Measurements from ENCODE around the gene ROR1.

ROR1 gene

DNA sequence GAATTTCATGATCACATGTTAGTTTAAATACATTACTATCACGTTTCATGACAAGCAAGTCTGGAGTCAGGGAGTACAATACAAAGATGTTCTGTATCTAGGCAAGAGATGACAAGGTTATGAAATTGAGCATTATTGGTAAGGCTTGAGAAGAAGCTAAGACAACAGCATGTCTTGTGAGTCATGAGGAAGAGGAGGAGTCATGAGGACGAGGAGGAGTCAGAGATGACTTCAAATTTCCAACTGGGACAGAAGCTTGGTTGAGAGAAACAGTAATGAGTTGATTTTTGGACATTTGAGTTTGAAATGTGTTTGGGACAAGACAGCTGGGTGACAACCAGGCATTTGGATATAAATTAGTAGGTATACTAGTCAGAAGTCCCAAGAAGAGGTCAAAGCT, 425.3 kb downstream of the ROR1 start:
- Histone ChIP-seq H2AFZ (ENCODE audit: low read depth, low read length) (no peak overlapping the region), H3K36me3 (ENCODE audit: control insufficient read depth in 1 of 2, insufficient read depth in 2 of 2, low read depth in 1 of 2, low read length in 2 of 2) (no peaks in the 10 kb centered on the region), H2BK5ac (ENCODE audit: low read depth, low read length, poor library complexity, severe bottlenecking) (no peak overlapping the region), H3K9ac (ENCODE audit: low read length) (no peak overlapping the region), H3K9me3 (ENCODE audit: control insufficient read depth, low read length) (no peaks in the 10 kb centered on the region), H3K4me3 (ENCODE audit: insufficient read depth in 1 of 2, low read depth in 1 of 2, low read length in 2 of 2) (no peak overlapping the region), H3K4me1 (ENCODE audit: control insufficient read depth, insufficient read depth, low read depth, low read length) (no peaks in the 10 kb centered on the region), H3K27ac (ENCODE audit: low read length, poor library complexity, severe bottlenecking) (no peak overlapping the region), H2BK120ac (ENCODE audit: low read depth, low read length) (no peak overlapping the region), H3K23ac (ENCODE audit: low read length in 2 of 2) (no peak overlapping the region), H3K18ac (ENCODE audit: low read depth in 1 of 2, low read length in 2 of 2) (no peak overlapping the region), H2BK15ac (ENCODE audit: low read depth, poor library complexity, severe bottlenecking) (no peak overlapping the region), H4K8ac (ENCODE audit: low read length) (no peak overlapping the region), H3K14ac (ENCODE audit: low read length in 2 of 2) (no peak overlapping the region), H3K4ac (ENCODE audit: low read depth in 1 of 2, low read length in 2 of 2) (no peak overlapping the region), H3K27me3 (ENCODE audit: control insufficient read depth in 1 of 2, insufficient read depth in 1 of 2, low read length in 2 of 2) (no peaks in the 10 kb centered on the region), H4K91ac (ENCODE audit: low read length) (no peak overlapping the region), H2AK5ac (ENCODE audit: low read length, severe bottlenecking) (no peak overlapping the region), H3K4me2 (ENCODE audit: low read length, poor library complexity, severe bottlenecking) (no peak overlapping the region), H2BK12ac (ENCODE audit: low read length in 2 of 2) (no peak overlapping the region), H3K79me1 (replicated peaks; ENCODE audit: low read length, poor library complexity, severe bottlenecking) (no peaks in the 10 kb centered on the region)
- DNase-seq: no peak
- WGBS: 100% methylated on average over 1 of the region's 2 CpGs

- no peak overlapping the region for H3K27ac ChIP-seq (ENCODE audit: low read length, poor library complexity, severe bottlenecking)
- H4K8ac ChIP-seq (ENCODE audit: low read length): no peak overlapping the region
- no peak overlapping the region for H3K4me3 ChIP-seq (ENCODE audit: insufficient read depth in 1 of 2, low read depth in 1 of 2, low read length in 2 of 2)
- WGBS: 100% methylated on average over 1 of the region's 1 CpG
- H3K27me3 ChIP-seq (ENCODE audit: control insufficient read depth in 1 of 2, insufficient read depth in 1 of 2, low read length in 2 of 2): no peaks in the 10 kb centered on the region
- no peak overlapping the region for H2BK120ac ChIP-seq (ENCODE audit: low read depth, low read length)
- H2BK5ac ChIP-seq (ENCODE audit: low read depth, low read length, poor library complexity, severe bottlenecking): no peak overlapping the region
- no peak overlapping the region for H4K91ac ChIP-seq (ENCODE audit: low read length)
- no peak overlapping the region for H2BK15ac ChIP-seq (ENCODE audit: low read depth, poor library complexity, severe bottlenecking)
- no peaks in the 10 kb centered on the region for H3K9me3 ChIP-seq (ENCODE audit: control insufficient read depth, low read length)
- H3K79me1 ChIP-seq (replicated peaks; ENCODE audit: low read length, poor library complexity, severe bottlenecking): no peaks in the 10 kb centered on the region
- DNase-seq: no peak
- H3K23ac ChIP-seq (ENCODE audit: low read length in 2 of 2): no peak overlapping the region
- H3K36me3 ChIP-seq (ENCODE audit: control insufficient read depth in 1 of 2, insufficient read depth in 2 of 2, low read depth in 1 of 2, low read length in 2 of 2): no peaks in the 10 kb centered on the region
- H2AK5ac ChIP-seq (ENCODE audit: low read length, severe bottlenecking): no peak overlapping the region
- H2BK12ac ChIP-seq (ENCODE audit: low read length in 2 of 2): no peak overlapping the region
- no peaks in the 10 kb centered on the region for H3K4me1 ChIP-seq (ENCODE audit: control insufficient read depth, insufficient read depth, low read depth, low read length)
- no peak overlapping the region for H3K14ac ChIP-seq (ENCODE audit: low read length in 2 of 2)
- H2AFZ ChIP-seq (ENCODE audit: low read depth, low read length): no peak overlapping the region
- no peak overlapping the region for H3K18ac ChIP-seq (ENCODE audit: low read depth in 1 of 2, low read length in 2 of 2)
- H3K4me2 ChIP-seq (ENCODE audit: low read length, poor library complexity, severe bottlenecking): no peak overlapping the region
- no peak overlapping the region for H3K4ac ChIP-seq (ENCODE audit: low read depth in 1 of 2, low read length in 2 of 2)
- H3K9ac ChIP-seq (ENCODE audit: low read length): no peak overlapping the region
Observed at GRCh38 chr1:64200064-64200463, 426.2 kb downstream of the ROR1 start.

- 95% methylated on average over 23 of the region's 23 CpGs for WGBS
- no peak within 1 kb of the TSS for H3K4me3 ChIP-seq (ENCODE audit: insufficient read depth in 1 of 2, low read depth in 1 of 2, low read length in 2 of 2)
- H2BK5ac ChIP-seq (ENCODE audit: low read depth, low read length, poor library complexity, severe bottlenecking): no peak within 1 kb of the TSS
- no peaks in the 10 kb centered on the region for H3K36me3 ChIP-seq (ENCODE audit: control insufficient read depth in 1 of 2, insufficient read depth in 2 of 2, low read depth in 1 of 2, low read length in 2 of 2)
- no peaks in the 10 kb centered on the region for H3K79me1 ChIP-seq (replicated peaks; ENCODE audit: low read length, poor library complexity, severe bottlenecking)
- no peaks in the 10 kb centered on the region for H3K27me3 ChIP-seq (ENCODE audit: control insufficient read depth in 1 of 2, insufficient read depth in 1 of 2, low read length in 2 of 2)
- H2BK15ac ChIP-seq (ENCODE audit: low read depth, poor library complexity, severe bottlenecking): no peak within 1 kb of the TSS
- H3K9ac ChIP-seq (ENCODE audit: low read length): no peak within 1 kb of the TSS
- H4K8ac ChIP-seq (ENCODE audit: low read length): no peak within 1 kb of the TSS
- H3K14ac ChIP-seq (ENCODE audit: low read length in 2 of 2): no peak within 1 kb of the TSS
- H2AFZ ChIP-seq (ENCODE audit: low read depth, low read length): no peak within 1 kb of the TSS
- H3K18ac ChIP-seq (ENCODE audit: low read depth in 1 of 2, low read length in 2 of 2): no peak within 1 kb of the TSS
- H3K4ac ChIP-seq (ENCODE audit: low read depth in 1 of 2, low read length in 2 of 2): no peak within 1 kb of the TSS
- no peak within 1 kb of the TSS for H2AK5ac ChIP-seq (ENCODE audit: low read length, severe bottlenecking)
- no peak within 1 kb of the TSS for H4K91ac ChIP-seq (ENCODE audit: low read length)
- no peak within 1 kb of the TSS for H2BK120ac ChIP-seq (ENCODE audit: low read depth, low read length)
- no peak for DNase-seq
- no peak within 1 kb of the TSS for H3K27ac ChIP-seq (ENCODE audit: low read length, poor library complexity, severe bottlenecking)
- H2BK12ac ChIP-seq (ENCODE audit: low read length in 2 of 2): no peak within 1 kb of the TSS
- no peak within 1 kb of the TSS for H3K4me2 ChIP-seq (ENCODE audit: low read length, poor library complexity, severe bottlenecking)
- no peaks in the 10 kb centered on the region for H3K4me1 ChIP-seq (ENCODE audit: control insufficient read depth, insufficient read depth, low read depth, low read length)
- no peak within 1 kb of the TSS for H3K23ac ChIP-seq (ENCODE audit: low read length in 2 of 2)
- H3K9me3 ChIP-seq (ENCODE audit: control insufficient read depth, low read length): no peaks in the 10 kb centered on the region
Observed at GRCh38 chr1:64203420-64203819, 429.6 kb downstream of the ROR1 start, which contains the start of gene UBE2U. Gene UBE2U, plus strand, starts transcription at chr1:64203623. Its CDS starts 428 bp downstream, at chr1:64204051.

DNA sequence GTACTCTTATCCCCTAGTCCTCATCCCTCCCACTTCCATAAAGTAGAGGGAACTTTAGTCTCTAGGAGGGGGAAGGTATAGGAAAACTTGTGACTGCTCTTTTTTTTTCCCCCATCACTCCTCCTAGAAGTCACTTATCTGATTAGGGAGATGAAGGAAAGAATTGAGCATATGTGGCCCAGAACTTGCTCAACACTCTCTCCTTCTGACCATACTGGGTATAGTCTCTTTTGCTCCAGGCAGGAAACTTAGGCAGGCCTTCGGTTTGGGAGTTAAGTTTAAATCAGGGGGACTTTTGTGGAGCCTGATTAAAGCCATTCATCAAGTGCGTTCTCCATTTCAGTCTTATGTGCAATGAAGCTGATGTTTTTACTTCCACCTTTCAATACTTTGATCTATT, 435.4 kb downstream of the ROR1 start:
- H2BK120ac ChIP-seq (ENCODE audit: low read depth, low read length): no peak overlapping the region
- no peaks in the 10 kb centered on the region for H3K36me3 ChIP-seq (ENCODE audit: control insufficient read depth in 1 of 2, insufficient read depth in 2 of 2, low read depth in 1 of 2, low read length in 2 of 2)

More for the DNA sequence above, 435.4 kb downstream of the ROR1 start:
- Histone ChIP-seq H3K27ac (ENCODE audit: low read length, poor library complexity, severe bottlenecking) (no peak overlapping the region), H3K9me3 (ENCODE audit: control insufficient read depth, low read length) (no peaks in the 10 kb centered on the region), H3K14ac (ENCODE audit: low read length in 2 of 2) (no peak overlapping the region), H3K9ac (ENCODE audit: low read length) (no peak overlapping the region), H2BK15ac (ENCODE audit: low read depth, poor library complexity, severe bottlenecking) (no peak overlapping the region), H3K4me2 (ENCODE audit: low read length, poor library complexity, severe bottlenecking) (no peak overlapping the region), H3K18ac (ENCODE audit: low read depth in 1 of 2, low read length in 2 of 2) (no peak overlapping the region), H4K8ac (ENCODE audit: low read length) (no peak overlapping the region), H3K4me1 (ENCODE audit: control insufficient read depth, insufficient read depth, low read depth, low read length) (no peaks in the 10 kb centered on the region), H3K27me3 (ENCODE audit: control insufficient read depth in 1 of 2, insufficient read depth in 1 of 2, low read length in 2 of 2) (no peaks in the 10 kb centered on the region), H2AK5ac (ENCODE audit: low read length, severe bottlenecking) (no peak overlapping the region), H3K4ac (ENCODE audit: low read depth in 1 of 2, low read length in 2 of 2) (no peak overlapping the region), H4K91ac (ENCODE audit: low read length) (no peak overlapping the region), H2BK12ac (ENCODE audit: low read length in 2 of 2) (no peak overlapping the region), H2AFZ (ENCODE audit: low read depth, low read length) (no peak overlapping the region), H3K4me3 (ENCODE audit: insufficient read depth in 1 of 2, low read depth in 1 of 2, low read length in 2 of 2) (no peak overlapping the region), H3K79me1 (replicated peaks; ENCODE audit: low read length, poor library complexity, severe bottlenecking) (no peaks in the 10 kb centered on the region), H3K23ac (ENCODE audit: low read length in 2 of 2) (no peak overlapping the region), H2BK5ac (ENCODE audit: low read depth, low read length, poor library complexity, severe bottlenecking) (no peak overlapping the region)
- DNase-seq: no peak
- WGBS: no CpG with 5 or more reads among the region's 2 CpGs
